Activated CD4-positive, alpha-beta T cell treated with anti-CD3 and anti-CD28 coated beads, Interleukin-2, Interleukin-6, amounts not matched to agents 100 ng/mL and 50 ng/mL, durations not matched to agents 16 hours and 8 hours (primary cell): ENCODE results near the gene USP21.

Source experiments
- DNase-seq: peaks from one replicate; pipeline ENCODE4 v3.0.0-alpha.2; 2020

Gene USP21

DNA sequence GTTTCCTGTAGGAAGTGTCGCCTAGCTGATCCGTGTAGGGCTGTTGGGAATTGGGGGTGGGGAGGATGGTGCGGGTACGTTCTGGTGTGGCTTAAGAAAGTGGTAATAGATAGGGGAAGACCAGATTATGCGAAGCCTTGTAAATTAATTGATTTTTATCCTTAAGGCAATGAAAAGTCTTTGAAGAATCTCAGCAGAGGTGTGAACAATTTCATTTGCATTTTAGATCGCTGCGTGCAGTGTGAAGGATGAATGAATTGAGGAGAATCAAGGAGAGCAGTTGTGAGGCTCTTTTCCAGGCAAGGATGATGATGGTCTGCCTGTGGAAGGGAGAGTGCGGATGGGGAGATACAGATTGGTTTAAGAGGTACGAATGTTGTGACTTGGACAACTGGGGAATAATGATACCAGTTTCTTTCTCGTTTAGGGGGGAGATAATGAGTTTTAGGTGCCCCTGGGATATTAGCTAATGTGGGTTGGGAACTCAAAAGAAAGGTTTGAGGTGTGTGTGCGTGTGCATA lies 26.0 kb upstream of the USP21 start:
- DNase-seq: no peak

DNA sequence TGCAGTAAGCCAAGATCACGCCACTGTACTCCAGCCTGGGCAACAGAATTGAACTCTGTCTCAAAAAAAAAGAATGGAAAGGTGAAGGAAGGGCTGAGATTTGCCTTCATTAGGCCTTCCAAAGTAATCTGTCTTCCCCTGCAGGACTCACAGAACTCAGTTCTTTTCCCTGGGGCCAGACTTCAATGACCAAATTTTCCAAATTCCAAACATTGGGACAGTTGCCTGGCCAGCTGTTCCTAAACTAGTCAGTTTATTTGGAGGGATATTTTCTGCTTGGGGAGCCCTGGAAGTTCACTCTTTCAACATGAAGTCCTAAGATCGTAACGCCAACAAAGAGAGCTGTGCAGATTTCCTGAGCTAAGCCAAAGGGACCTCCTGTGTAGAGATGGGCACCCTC lies 21.4 kb upstream of the USP21 start:
- no peak for DNase-seq

GRCh38 chr1:161138431-161138830 lies 20.9 kb upstream of the USP21 start:
- DNase-seq: no peak

DNA sequence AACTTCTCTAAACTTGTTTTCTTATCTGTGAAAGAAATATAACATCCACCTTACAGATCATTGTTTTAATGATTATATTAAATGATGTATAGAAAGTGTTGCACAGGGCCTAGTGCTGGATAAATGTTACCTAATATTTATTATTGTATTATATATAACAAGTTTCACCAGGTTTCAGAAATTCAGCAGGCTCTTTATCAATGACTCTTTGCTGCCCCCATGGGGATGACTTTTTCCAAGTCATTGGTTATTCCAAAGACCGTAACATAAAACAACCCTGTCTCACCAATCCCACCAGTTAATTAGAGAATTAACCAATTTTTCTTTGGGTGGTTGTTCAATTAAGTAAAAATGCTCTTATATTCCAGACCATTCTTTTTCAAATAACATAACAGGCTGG lies 19.5 kb upstream of the USP21 start:
- DNase-seq: peak; percentile 49

- DNase-seq: no peak
These were observed 18.4 kb upstream of the USP21 start for GRCh38 chr1:161140755-161141400.

- no peak for DNase-seq
These were observed 13.5 kb upstream of the USP21 start for GRCh38 chr1:161145832-161146231.

DNA sequence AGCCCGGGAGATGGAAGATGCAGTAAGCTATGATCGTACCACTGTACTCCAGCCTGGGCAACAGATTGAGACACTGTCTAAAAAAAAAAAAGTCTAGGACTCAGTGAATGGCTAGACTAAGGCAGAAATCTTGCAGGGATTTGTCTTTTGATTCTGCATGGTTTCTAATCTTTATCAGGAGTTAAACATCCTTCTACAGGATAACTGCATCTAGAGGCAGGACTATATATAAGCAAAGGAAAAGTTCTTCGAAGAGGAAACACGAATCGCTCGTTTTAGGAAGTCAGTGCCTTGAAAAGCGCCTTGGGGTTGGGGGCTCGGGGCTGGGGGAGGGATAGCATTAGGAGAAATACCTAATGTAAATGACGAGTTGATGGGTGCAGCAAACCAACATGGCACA lies 6.1 kb upstream of the USP21 start:
- no peak for DNase-seq

DNA sequence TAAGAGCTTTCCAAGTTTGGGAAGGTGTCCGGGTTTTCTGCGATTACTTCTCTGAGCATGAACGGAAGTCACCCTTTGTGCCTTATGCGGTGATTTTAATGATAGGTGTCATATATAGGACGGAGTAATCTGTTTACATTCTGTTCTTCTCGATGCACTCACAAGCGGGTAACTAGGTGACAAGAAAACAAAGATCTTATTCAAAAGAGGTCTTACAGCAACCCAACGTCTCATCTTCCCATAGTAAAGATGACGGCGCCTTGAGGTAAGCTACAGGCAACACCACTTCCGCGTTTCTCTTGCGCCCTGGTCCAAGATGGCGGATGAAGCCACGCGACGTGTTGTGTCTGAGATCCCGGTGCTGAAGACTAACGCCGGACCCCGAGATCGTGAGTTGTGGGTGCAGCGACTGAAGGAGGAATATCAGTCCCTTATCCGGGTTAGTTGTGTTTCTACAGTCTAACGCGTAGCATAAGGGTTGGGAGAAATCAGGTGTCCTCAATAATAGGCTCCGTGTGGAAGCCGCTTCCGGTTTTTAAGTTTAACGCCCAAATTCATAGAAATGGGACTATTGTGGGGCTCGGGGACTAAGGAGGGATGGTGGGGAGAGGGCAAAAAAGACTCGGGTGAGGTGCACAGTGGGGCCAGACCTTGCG lies 5.5 kb upstream of the USP21 start, which contains the start of gene UFC1:
UFC1 (plus strand) TSS at position 297 of the 656 bp plus-strand sequence; CDS start at position 317, 20 bp downstream.
- DNase-seq: peak; percentile 90

- DNase-seq: no peak
These were observed 1.4 kb upstream of the USP21 start for GRCh38 chr1:161157867-161158266.

DNA sequence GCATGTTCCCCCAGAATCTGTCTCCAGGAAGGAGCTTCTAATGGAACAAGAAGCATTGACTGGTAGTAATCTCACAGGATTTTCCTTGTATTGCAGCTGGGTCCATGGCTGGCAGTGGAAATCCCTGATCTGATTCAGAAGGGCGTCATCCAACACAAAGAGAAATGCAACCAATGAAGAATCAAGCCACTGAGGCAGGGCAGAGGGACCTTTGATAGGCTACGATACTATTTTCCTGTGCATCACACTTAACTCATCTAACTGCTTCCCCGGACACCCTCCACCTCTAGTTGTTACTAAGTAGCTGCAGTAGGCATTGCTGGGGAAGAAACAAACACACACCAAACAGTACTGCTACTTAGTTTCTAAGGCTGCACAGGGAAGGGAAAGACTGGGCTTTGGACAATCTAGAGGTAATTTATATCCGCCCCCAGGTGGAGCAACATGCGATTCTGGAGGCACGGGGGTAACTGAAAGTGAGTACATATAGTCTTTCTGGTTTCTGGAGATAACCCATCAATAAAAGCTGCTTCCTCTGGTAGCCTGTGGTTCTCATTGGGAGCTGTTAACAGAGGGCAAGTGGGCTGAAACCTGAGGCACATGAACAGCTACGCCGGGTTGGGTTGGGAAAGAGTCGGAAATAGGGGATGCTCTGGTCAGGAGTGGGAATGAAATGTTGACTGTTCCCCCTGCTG lies 837 bp upstream of the USP21 start:
- no peak for DNase-seq

DNA sequence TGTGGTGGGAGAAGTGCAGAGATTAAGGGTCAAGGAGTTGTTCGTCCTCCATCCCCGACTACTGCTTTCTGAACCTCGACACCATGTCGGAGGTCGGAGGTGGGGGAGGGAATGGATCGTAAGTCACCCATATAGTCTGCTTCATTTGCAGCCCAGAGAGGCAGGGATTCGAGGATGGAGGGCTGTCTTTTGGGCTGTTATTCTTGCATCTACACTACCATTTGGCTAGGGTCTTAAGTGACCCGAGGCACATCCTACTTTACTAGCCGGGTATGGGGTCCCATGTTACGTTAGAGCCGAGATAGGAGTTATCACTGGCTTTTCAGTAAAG lies 578 bp downstream of the USP21 start:
- DNase-seq: no peak

GRCh38 chr1:161160671-161161145 lies 1.4 kb downstream of the USP21 start:
- DNase-seq: no peak

DNA sequence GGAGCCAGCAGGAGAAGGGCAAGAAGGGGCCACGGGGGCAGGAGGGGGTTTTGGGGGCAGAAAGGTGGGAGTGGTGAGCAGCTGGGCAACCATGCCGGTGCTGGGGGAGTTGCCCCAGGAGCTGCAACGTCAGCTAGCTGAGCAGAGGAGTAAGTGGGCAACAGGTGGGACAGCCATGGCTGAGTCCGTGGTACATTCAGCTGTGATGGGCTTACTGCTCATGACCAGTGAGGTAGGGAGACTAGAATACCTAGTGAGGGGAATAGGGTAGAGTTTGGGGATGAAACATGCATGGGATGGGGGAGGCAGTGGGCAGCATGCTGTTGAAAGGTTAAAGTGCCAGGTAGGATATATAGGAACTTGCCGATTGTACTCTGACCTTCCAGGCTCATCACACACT lies 2.4 kb downstream of the USP21 start:
- no peak for DNase-seq

DNA sequence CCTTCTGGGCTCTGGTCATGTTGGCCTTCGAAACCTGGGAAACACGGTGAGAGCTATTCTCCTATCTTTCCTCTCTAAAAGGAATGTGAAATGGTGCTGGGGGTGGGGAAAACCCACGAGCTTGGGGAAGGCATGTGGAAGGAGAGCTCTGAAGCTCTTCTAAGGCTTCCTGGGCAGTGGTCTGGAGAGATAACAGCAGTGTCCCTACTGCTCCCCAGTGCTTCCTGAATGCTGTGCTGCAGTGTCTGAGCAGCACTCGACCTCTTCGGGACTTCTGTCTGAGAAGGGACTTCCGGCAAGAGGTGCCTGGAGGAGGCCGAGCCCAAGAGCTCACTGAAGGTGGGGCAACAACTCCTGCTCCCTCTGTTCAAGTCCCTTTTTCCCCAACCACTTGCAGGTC lies 2.8 kb downstream of the USP21 start:
- no peak for DNase-seq

- DNase-seq: no peak
These were observed 3.5 kb downstream of the USP21 start for GRCh38 chr1:161162806-161163205.

DNA sequence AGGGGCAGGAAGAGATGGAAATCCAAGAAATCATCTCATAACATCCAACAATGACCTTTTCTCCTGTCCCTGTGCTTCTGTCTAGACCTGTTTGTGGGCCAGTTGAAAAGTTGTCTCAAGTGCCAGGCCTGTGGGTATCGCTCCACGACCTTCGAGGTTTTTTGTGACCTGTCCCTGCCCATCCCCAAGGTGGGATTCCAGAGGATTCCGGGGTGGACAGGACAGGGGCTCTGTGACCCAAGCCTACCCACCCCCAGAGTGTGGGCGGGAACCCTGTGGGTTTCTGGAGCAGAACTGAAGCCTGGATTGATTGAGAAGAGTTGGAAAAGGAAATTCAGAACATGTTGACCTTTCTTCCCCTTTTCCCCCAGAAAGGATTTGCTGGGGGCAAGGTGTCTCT lies 4.5 kb downstream of the USP21 start:
- DNase-seq: no peak

- no peak for DNase-seq
These were observed 5.8 kb downstream of the USP21 start for GRCh38 chr1:161164901-161165610.

DNA sequence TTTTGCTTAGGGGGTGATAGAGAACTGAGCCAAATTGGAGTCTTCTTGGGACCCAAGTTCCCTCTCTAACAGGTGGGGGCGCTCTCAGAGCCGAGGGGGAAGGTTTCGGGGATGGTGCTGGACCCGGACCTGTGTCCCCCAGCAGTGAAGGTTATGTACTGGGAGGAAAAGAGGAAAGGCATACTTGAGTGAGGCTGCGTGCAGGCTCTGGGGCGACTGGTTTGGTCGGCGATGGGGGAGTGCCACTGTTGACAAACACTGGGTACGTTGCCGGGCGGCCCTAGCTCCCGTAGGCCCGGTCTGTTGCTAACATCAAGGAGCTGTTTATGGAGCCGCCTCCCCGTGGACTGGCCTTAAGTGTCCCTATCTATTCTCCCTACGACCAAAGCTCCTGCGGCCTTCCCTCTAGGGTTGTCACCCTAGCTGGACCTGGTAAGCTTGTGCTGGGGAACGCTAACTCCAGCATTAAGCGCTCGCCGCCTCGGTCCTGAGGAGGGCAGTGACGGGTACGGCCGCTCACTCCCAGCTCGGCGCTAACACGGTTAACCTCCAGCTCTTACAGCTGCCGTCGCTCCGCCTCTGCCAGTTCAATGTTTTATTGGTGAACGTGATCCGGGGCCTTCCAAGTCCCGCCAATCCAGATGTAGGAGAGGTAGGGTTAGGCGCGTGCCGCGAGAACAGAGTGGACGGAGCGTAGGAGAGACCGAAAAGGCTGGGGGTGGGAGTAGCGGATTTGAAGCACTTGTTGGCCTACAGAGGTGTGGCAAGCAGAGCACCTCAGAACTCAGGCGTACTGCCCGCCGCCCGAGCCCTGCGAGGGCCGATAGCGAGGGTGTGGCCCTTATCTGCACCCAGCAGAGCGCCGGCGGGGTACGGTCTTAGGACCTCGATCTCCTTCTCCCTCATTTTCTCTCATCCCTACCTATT lies 6.7 kb downstream of the USP21 start, which contains the start of gene PPOX:
PPOX (plus strand) TSS at position 685 of the 927 bp plus-strand sequence. CDS start 422 bp downstream, outside the sequence.
- DNase-seq: peak; percentile 97

- DNase-seq: peak; percentile 21
These were observed 7.6 kb downstream of the USP21 start for GRCh38 chr1:161166669-161167548.

DNA sequence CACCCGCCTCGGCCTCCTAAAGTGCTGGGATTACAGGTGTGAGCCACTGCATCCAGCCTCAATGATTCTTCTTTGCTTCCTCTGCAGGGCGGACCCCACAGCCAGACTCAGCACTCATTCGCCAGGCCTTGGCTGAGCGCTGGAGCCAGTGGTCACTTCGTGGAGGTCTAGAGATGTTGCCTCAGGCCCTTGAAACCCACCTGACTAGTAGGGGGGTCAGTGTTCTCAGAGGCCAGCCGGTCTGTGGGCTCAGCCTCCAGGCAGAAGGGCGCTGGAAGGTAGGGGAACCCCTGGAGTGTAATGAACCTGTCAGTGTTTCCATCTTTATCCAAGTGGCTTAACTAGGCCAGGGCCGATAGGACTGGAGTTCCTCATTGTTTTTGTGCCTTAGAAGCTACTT lies 9.6 kb downstream of the USP21 start:
- DNase-seq: no peak

DNA sequence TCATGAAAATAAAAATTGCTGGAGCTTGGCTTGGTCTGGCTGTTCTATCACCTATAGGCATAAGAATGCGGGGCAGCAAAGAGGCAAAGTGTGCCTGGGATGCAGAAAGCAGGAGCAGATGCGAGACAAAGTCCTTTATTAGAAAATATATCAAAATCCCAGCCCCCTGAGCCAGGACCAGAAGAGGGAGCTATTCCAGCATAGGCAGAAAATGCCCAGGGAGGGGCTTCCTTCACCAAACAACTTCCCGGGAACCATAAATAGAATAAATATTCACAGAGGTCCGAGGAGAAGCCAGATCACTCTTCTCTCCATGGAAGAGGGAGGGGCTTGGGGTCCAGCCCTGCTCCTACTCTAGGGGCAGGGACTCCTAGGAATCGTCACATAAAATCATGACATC lies 11.9 kb downstream of the USP21 start:
- no peak for DNase-seq
